ENCODE measurements around the gene CFAP410. TPM values are rescaled to one million over a fixed set of nuclear protein-coding genes. Genes with fewer than 3 reads are reported as not detected.

Gene CFAP410
- total RNA-seq, 3 donors from 2014 or later, result 22.2 to 31.1 (median 27.8) TPM

DNA sequence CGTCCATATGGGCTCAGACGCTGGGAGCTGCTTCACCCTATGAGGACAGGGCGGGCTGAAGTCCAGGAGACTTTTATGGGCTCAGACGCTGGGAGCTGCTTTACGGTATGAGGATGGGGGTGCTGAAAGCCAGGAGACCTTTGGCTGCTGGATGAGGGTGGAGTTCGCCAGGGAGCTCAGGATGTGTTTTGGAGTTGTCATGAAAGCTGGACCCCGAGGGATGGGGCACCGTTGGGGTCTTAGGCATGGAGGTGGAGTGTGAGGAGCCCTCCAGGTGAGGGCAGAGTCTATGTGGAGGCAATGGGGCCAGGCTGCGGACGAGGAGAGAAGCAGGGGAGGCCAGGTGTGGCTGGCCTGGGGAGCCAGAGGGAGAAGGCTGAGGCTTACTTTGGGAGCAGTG is 41.7 kb upstream of the CFAP410 start:
- Histone ChIP-seq H3K27ac (no peak overlapping the region), H3K4me1 (no peaks in the 10 kb centered on the region), H3K36me3 (no peaks in the 10 kb centered on the region), H3K4me3 (no peak overlapping the region), H3K9me3 (peaks cover 12 to 25% of the 10 kb centered on the region in 2 donors), H3K27me3 (peaks cover 0 to 49% of the 10 kb centered on the region in 2 donors)
- intact Hi-C loops (cut with DNase I; ENCODE audit: low total_unique reads), result no loop called here
- no peak for DNase-seq (ENCODE audit: low spot score in 2 of 2)
- TF ChIP-seq, protein P1, sequence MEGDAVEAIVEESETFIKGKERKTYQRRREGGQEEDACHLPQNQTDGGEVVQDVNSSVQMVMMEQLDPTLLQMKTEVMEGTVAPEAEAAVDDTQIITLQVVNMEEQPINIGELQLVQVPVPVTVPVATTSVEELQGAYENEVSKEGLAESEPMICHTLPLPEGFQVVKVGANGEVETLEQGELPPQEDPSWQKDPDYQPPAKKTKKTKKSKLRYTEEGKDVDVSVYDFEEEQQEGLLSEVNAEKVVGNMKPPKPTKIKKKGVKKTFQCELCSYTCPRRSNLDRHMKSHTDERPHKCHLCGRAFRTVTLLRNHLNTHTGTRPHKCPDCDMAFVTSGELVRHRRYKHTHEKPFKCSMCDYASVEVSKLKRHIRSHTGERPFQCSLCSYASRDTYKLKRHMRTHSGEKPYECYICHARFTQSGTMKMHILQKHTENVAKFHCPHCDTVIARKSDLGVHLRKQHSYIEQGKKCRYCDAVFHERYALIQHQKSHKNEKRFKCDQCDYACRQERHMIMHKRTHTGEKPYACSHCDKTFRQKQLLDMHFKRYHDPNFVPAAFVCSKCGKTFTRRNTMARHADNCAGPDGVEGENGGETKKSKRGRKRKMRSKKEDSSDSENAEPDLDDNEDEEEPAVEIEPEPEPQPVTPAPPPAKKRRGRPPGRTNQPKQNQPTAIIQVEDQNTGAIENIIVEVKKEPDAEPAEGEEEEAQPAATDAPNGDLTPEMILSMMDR (IDR thresholded peaks at IDR 0.05), result no peak
- no peak for TF ChIP-seq POLR2AphosphoS5 (IDR thresholded peaks at IDR 0.05)
- no peak for TF ChIP-seq POLR2A (IDR thresholded peaks at IDR 0.05)

DNA sequence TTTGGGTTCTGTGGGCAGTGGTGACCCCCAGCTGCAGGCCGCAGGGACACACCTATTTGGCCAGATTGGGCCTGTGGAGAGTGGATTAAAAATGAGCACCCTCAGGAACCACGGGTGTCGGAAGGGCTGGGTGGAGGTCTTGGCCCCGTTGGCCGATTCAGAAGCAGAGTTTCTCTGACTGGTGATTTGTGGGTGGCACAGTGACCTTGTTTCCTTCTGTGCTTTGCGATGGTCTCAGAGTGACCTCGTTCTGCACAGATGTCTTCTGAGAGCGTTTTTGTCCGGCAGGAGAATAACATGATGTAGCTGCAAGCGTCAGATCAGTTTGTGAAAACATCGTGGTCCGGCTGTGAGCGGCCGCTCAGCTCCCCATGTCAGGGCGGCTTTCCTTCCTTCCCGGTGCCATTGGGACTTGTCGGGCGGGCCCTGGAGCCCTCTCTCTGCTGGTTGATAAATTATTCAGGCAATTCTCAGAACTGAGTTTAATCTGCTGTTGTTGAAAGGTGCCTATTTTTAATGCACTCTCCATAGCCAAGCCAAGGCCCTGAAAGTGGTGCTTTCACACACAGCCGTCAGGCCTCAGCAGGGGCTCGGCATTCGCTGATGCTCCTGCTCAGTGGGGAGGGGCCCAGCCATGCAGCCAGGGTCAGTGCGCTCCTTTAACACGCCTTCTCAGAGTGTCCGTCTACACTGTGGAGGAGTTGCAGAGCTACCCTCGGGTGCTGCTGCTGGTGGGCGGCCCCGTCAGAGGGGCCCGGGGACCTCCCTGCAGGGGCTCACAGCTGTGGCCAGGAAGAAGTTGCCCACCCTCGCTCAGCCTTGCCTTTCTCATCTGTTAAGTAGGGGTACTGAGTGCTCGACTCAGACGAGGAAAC is 41.0 kb upstream of the CFAP410 start:
- intact Hi-C loops (cut with DNase I; ENCODE audit: low total_unique reads), result no loop called here
- Histone ChIP-seq H3K27ac (no peak overlapping the region), H3K27me3 (peaks cover 0 to 56% of the 10 kb centered on the region in 2 donors), H3K36me3 (no peaks in the 10 kb centered on the region), H3K9me3 (peaks cover 6 to 19% of the 10 kb centered on the region in 2 donors), H3K4me3 (no peak overlapping the region), H3K4me1 (no peaks in the 10 kb centered on the region)
- no peak for DNase-seq (ENCODE audit: low spot score in 2 of 2)
- TF ChIP-seq POLR2A (IDR thresholded peaks at IDR 0.05), result no peak
- no peak for TF ChIP-seq POLR2AphosphoS5 (IDR thresholded peaks at IDR 0.05)
- TF ChIP-seq, protein P1 (IDR thresholded peaks at IDR 0.05), result no peak

DNA sequence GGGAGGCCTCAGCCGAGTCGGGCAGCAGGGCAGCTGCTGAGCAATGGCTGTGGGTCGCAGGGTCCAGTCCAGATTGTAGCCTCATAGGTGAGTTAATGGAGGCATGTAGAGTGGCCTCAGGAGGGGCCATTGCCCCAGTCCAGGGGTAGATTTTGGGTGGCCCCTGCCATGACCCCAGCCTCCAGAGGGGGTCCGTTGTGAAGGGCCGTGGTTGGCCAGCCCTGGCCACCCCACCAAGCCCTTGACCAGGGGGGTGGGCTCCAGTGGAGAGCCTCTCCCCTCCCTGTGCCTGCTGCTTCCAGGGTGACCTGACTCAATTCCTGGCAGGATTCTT is 40.3 kb upstream of the CFAP410 start:
- Histone ChIP-seq H3K36me3 (no peaks in the 10 kb centered on the region), H3K4me3 (no peak overlapping the region), H3K27ac (no peak overlapping the region), H3K4me1 (no peaks in the 10 kb centered on the region), H3K9me3 (peaks cover 11 to 13% of the 10 kb centered on the region in 2 donors), H3K27me3 (peaks cover 0 to 58% of the 10 kb centered on the region in 2 donors)
- intact Hi-C loops (cut with DNase I; ENCODE audit: low total_unique reads), result no loop called here
- DNase-seq (ENCODE audit: low spot score in 2 of 2), result no peak
- TF ChIP-seq POLR2AphosphoS5 (IDR thresholded peaks at IDR 0.05) (no peak), POLR2A (IDR thresholded peaks at IDR 0.05) (no peak)
- TF ChIP-seq, protein P1 (IDR thresholded peaks at IDR 0.05), result no peak

DNA sequence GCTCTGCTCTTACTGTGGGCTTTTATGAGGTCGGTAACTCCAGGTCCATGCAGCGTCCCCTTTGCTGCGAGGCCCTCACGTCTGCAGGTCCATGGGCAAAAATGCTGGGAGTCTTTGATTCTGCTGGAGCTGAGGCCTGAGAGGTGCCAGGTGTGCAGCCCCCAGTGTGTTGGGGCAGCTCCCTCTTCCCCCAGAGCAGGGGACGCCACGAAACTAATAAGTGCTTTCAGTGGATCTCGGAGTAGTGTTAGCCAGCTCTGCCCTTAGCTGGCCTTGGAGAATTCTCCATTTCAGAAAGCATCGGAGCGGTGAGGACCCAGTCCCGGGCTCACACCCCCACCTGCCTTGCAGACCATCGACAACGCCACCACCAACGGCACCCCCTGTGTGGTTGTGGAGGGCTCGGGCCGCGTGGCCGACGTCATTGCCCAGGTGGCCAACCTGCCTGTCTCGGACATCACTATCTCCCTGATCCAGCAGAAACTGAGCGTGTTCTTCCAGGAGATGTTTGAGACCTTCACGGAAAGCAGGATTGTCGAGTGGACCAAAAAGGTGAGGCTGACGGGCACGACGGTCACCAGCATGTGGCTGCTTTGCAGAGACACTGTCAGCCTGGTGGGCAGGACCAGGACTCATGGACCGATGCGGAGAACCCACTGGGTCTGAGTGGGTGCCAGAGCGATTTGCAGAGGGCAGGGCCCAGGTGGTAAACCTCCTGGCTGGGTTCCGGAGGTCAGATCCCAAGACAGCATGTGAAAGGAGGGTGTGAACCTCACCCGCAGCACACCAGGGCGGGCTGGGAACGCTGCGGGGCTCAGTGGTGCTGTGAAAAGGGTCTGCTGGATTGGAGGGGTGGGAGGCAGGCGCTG is 39.7 kb upstream of the CFAP410 start:
- Histone ChIP-seq H3K9me3 (peaks cover 7% of the 10 kb centered on the region in 2 donors), H3K4me3 (no peak overlapping the region), H3K36me3 (no peaks in the 10 kb centered on the region), H3K4me1 (no peaks in the 10 kb centered on the region), H3K27me3 (peaks cover 0 to 58% of the 10 kb centered on the region in 2 donors), H3K27ac (no peak overlapping the region)
- TF ChIP-seq POLR2A (IDR thresholded peaks at IDR 0.05) (no peak), POLR2AphosphoS5 (IDR thresholded peaks at IDR 0.05) (no peak)
- TF ChIP-seq, protein P1 (IDR thresholded peaks at IDR 0.05), result no peak
- DNase-seq (ENCODE audit: low spot score in 2 of 2), result no peak
- intact Hi-C loops (cut with DNase I; ENCODE audit: low total_unique reads), result no loop called here

All from breast epithelium (tissue), 4 donors.